G401 (cell line): ENCODE data around the gene ARHGAP8. TPM values are rescaled to one million over a fixed set of nuclear protein-coding genes. Genes with fewer than 3 reads are reported as not detected.
"Not testable (repeated sequence)": the region's sequence is repeated elsewhere in the genome, so short reads cannot be mapped to it uniquely, and the experiment has no call there.

Experiments
- DNase-seq: peaks from one replicate; pipeline ENCODE4 v3.0.0-alpha.2; 2015; ENCODE audit warnings: low spot score
- in situ Hi-C: cut with HindIII; loops from 2 replicates; pipeline ENCODE4 v1.10.0; 2016; ENCODE audit warnings: low sequenced_read_pairs, mixed read lengths
- total RNA-seq: library from RNA; depleted of rRNA; stranded (reverse); fragments of >200 nt; shearing (Covaris generic); gene quantifications from 2 replicates; pipeline ENCODE4 v1.2.3, GENCODE V29; 2014

Gene ARHGAP8
- total RNA-seq, 1 experiment from 2014 or later: 15.7 TPM

DNA sequence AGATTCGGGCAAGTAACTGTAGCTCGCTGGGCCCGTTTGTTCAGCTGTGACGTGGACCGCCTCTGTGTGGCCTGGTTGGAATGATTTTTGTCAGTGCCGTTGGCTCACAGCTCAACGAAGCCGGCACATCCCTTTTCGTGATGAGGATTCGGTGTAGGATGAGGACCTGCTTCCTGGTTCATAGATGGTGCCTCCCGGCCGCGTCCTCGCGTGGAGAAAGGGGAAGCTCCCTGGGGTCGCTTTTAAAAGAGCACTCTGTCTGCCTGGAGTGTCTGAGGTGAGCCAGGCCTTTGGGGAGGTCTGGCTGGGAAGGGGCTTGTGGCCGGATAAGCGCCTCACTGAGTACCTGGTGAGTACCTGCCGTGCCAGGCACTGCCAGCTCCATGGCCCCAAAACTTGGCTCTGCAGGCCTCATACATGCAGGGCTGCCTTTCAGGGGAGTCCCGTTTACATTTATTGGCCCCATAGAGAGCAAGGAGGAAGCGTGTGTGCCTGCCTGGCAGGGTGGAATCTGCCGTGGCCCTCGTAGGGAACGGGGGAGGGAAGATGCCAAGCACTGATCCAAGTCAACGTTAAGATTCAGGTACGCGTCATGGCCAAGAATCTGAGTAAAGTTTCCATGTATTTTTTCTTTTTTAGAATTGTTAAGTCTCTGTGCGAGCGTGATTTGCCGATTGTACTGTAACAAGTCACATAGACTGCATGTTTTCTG lies 88.4 kb downstream of the ARHGAP8 start:
- DNase-seq: no peak
- in situ Hi-C loops: no loop called here

DNA sequence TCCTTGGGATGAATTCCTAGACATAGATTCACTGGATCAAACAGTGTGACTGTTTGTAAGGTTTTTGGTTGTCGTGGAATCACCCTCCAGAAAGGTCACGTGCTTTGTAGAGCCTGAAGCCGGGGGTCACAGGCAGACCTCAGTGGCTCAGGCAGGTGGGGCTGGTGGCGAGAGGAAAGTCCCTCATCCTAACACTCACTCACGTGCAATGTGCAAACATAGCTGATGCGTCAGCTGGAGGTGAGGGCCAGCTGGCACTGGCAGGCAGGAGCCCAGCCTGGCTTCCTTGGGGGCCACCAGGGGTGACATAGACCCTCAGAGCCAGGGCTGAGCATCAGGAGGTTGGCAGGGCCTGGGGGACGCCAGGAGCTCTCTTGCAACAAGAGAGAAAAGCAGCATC lies 90.0 kb downstream of the ARHGAP8 start:
- DNase-seq: no peak
- in situ Hi-C loops: no loop called here

DNA sequence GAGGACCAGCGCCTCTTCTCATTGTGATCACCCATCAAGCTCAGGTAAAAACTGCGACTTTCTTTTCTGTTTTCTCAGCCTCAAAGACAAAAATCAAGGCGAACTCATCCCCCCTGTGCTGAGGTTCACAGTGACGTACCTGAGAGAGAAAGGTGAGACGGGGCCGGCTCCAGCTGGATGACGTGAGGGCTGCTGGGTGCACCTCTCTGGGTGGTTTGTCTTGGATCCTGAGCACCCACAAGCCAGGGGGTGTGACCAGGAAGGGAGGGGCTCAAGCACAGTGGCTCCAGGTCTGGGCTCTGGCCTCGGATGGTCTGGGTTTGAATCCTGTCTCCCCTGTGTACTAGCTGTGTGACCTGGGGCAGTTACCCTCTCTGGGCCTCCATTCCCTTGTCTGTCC lies 92.8 kb downstream of the ARHGAP8 start:
- DNase-seq: no peak
- in situ Hi-C loops: no loop called here

DNA sequence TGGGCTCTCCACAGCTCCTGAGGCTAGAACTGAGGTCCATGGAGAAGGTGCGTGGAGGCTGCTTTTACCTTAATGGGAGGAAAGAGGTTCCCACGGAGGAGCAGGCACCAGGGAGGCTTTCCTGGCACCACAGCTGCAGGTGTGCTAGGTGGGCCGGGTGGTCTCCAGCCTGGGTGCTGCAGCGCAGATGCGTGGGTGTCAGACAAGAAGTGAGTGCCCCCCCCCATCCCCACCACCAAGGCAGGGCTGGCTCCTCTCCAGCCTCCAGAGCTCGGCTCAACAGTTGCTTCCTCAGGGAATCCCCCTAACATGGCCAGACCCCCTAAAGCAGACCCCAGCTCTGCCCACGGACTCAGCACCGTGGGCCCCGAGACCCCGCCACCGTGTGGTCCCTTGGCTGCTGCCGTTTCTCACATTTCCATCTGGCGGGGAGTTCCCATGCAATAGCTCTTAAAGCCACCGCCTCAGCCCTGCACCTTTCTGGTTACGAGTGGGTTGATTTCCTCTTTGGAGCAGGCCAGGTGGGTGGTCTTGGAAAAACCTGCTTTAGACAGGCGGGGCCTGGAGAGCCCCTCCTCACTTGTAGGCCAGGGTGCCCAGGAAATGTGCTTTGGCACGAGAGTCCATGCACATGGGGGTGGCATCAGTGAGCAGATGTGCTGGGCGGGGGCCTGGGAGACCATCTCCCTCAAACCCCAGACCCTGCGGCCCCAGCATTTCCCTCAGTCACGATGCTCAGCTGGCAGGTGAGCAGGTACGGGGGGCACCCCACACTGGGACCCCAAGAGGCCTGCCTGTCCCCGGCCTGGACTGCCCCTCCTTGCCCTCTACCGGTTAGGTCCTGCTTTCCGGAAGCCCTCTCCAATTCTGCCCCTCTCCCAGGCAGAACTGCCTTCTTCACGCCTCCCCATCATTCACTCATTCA lies 93.7 kb downstream of the ARHGAP8 start:
- in situ Hi-C loops: no loop called here
- no peak for DNase-seq

DNA sequence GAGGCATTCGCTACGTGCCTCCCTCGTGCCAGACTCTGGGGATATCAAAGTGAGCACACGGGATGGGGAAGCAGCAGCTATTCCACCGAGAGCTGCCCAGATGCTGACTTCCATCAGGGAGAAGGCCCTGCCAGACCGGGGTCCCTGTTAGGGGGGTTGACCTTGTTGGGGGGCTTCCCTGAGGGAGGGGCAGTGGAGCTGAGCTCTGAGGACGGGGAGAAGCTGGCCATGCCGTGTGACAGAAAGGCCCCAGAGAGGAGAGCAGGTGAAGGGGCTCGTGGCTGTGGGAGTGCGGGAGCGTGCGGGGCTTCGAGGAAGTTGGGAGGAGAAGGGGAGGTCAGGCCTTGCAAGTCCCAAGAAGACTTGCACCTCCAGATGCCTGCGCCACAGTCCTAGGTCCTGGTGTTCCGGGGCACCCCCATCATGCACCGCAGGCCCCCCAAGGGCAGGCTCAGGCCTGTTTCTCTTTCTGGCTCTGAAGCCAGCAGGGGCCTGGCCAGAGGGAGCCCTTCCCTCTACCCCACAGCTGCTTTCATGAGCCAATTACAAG lies 94.4 kb downstream of the ARHGAP8 start:
- no peak for DNase-seq
- in situ Hi-C loops: no loop called here

DNA sequence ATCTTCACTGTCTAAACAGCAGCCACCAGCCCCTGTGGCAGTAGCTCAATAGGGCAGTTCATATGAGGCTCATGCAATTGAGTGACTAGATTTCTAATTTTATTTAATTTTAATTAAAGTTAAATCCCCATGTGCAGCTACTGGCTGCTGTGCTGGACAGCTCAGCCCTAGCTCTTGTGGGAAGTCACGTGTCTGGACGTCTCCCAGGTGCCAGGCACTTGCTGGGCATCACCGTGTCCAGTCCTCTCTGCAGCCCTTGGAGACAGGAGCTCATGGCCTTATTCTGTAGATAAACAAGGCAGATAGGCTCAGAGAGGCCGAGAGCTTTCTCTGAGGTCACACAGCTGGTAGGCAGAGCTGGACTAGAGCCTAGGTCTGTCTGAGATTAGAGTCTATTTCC lies 95.0 kb downstream of the ARHGAP8 start:
- in situ Hi-C loops: no loop called here
- no peak for DNase-seq

DNA sequence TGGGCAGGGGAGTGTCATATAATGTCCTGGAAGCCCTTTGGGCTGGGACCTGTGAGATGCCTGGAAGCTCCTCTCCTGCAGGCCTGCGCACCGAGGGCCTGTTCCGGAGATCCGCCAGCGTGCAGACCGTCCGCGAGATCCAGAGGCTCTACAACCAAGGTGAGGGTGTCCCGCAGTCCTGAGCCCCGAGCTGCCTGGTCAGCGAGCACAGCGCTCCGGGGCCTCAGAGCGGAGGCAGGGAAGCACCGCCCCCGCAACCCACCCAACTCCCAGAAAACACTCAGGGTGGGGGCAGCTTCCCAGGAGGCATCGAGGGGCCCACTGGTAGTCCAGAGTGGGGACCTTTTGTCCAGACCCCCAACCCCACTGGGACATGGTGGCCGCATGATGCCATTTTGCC lies 95.5 kb downstream of the ARHGAP8 start:
- no peak for DNase-seq
- in situ Hi-C loops: no loop called here

DNA sequence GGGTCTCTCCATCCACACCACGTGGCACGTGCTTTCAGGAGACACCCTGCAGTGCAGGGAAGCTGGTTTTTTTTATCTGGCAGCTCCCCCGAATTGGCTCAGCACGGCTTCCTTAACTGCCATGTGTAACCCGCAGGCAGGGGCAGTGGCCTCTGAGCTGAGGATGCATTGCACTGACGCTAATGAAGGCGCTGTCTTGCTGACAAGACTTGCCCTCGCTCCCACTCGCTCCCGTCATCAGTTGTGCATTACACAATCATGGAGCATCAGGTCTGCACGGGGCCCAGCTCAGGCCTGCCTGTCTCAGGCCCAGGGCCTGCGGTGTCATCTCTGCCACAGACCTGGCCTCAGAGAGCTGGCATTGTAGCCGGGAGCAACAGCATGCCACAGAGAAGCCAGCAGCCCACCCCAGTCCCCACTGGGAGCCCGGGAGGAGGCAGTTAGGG lies 95.9 kb downstream of the ARHGAP8 start:
- in situ Hi-C loops: no loop called here
- no peak for DNase-seq

DNA sequence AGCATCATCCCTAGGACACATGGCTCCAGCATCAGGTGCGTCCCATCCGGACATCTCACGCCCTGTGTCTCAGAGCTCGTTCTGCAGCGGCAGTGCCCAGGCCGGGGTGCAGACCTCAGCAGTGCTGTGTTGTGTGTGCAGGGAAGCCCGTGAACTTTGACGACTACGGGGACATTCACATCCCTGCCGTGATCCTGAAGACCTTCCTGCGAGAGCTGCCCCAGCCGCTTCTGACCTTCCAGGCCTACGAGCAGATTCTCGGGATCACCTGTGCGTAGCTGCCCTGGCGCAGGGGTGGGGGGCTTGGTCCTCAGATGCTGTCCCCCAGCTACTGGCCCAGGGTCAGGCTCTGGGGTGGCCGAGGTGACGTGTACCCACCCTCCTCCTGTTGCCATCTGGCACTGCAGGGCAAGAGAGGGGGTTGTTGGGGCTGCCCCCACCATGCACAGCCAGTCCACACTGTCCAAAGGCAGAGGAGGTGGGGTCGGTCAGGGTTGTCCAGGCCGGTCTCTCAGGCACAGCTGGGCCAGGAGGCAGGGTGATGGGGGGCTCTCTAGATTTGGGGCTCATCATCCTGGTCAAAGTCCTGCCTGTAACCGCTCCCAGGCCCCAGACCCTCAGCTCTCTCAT lies 96.5 kb downstream of the ARHGAP8 start:
- in situ Hi-C loops: no loop called here
- no peak for DNase-seq

DNA sequence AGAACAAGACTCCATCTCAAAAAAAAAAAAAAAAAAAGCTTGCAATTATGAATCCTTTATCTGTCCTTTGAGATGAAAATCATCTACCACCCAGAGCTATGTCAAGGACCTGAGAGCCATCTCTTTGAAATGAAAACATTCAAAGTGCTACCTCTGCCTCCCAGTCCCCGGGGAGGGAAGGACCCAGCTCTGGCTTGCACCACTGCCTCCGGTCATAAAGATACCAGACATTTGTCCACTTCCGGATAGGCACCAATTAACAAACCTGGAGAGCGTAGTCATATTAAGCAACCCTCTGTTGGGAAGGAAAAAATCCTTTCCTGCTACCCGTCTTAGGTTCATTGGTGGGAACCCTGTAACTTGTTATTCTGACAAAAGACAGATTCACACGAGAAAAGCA lies 98.6 kb downstream of the ARHGAP8 start:
- DNase-seq: no peak
- in situ Hi-C loops: no loop called here

DNA sequence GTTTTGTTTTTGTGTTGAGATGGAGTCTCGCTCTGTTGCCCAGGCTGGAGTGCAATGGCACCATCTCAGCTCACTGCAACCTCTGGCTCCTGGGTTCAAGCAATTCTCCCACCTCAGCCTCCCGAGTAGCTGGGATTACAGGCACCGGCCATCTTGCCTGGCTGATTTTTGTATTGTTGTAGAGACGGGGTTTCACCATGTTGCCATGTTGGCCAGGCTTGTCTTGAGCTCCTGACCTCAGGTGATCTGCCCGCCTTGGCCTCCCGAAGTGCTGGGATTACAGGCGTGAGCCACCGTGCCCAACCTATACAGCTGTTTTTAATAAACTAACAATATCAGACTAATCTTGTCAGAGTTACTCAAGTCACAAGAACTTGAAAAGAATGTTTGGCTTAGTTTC lies 102.3 kb downstream of the ARHGAP8 start:
- in situ Hi-C loops, DNase-seq: not testable (repeated sequence)

DNA sequence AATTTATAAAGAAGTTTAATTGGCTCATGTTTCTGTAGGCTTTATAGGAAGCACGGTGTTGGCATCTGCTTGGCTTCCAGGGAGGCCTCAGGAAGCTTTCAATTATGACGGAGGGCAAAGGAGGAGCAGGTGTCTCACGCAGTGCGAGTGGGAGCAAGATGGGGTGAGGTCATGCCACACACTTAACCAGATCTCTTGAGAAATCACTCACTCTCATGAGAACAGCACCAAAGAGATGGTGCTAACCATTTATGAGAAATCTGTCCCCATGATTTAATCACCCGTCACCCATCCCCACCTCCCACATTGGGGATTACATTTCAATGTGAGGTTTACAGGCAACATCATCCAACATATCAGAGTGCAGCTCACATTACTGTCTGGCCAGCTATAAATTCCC lies 103.5 kb downstream of the ARHGAP8 start:
- in situ Hi-C loops: no loop called here
- DNase-seq: no peak

DNA sequence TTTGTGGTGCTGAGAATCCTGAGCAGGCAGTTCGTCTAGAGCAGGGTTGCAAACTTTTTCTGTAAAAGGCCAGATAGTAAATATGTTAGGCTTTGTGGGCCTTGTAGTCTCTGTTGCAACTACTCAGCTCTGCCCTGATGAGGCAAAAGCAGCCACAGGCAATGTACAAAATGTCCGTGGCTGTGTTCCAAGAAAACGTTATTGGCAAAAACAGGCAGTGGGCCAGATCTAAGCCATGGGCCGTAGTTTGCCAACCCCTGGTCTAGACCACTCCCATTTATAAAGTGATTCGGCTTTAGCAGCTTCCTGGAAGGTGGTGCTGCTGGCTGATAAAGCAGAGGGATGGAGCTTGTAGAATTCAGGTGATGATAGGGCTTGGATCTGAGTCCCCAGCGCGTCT lies 106.4 kb downstream of the ARHGAP8 start:
- in situ Hi-C loops, DNase-seq: not testable (repeated sequence)

DNA sequence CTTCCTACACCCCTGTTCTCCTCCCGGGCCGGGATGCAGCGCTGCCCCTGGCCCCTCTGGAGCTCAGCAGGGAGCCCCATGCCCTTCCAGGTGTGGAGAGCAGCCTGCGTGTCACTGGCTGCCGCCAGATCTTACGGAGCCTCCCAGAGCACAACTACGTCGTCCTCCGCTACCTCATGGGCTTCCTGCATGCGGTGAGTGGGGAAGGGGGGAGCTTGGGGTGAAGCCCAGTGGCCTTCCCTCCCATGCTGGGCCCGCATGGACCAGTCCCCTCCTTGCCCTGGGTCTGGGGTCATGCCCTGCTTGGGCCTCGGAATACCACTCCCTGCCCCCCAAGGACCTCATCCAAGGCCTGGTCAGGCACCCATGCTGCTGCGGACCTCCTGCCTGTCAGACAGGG lies 107.3 kb downstream of the ARHGAP8 start:
- in situ Hi-C loops: no loop called here
- no peak for DNase-seq

DNA sequence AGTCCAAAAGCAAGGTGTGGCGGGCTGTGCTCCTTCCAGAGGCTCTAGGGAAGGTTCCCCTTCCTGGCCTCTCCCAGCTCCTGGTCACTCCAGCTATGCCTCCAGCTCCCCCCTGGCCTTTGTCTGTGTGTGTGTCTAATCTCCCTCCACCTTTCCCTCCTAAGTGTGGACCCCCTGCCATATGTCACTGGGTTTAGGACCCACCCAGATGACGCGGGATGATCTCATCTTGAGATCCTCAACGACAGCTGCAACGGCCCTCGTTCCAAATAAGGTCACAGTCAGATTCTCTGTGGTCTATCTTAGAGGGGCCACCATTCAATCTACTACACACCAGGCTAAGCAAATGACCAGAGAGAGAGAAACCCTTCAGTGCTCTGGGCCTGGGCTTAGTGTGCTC lies 107.9 kb downstream of the ARHGAP8 start:
- in situ Hi-C loops: no loop called here
- no peak for DNase-seq

DNA sequence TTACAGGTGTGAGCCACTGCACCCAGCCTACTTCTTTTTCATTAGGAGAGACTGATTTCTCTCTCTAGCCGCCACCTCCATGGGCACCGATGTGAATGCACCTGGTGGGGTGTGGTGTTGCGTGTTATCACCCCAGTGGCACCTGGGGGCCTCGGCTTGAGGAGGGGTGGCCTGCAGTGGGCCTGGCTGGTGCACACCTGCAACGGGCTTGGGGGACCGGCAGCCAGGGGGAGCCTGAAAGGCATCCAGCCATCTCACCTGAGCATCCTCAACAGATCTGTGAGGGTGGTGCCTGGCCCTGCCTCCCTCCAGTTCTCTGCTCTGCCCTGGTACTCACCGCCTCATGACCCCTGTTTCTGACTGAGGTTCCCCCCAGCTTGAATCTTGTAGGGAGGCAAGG lies 108.9 kb downstream of the ARHGAP8 start:
- in situ Hi-C loops: no loop called here
- no peak for DNase-seq

DNA sequence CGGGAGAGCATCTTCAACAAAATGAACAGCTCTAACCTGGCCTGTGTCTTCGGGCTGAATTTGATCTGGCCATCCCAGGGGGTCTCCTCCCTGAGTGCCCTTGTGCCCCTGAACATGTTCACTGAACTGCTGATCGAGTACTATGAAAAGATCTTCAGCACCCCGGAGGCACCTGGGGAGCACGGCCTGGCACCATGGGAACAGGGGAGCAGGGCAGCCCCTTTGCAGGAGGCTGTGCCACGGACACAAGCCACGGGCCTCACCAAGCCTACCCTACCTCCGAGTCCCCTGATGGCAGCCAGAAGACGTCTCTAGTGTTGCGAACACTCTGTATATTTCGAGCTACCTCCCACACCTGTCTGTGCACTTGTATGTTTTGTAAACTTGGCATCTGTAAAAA lies 109.9 kb downstream of the ARHGAP8 start:
- no peak for DNase-seq
- in situ Hi-C loops: no loop called here

DNA sequence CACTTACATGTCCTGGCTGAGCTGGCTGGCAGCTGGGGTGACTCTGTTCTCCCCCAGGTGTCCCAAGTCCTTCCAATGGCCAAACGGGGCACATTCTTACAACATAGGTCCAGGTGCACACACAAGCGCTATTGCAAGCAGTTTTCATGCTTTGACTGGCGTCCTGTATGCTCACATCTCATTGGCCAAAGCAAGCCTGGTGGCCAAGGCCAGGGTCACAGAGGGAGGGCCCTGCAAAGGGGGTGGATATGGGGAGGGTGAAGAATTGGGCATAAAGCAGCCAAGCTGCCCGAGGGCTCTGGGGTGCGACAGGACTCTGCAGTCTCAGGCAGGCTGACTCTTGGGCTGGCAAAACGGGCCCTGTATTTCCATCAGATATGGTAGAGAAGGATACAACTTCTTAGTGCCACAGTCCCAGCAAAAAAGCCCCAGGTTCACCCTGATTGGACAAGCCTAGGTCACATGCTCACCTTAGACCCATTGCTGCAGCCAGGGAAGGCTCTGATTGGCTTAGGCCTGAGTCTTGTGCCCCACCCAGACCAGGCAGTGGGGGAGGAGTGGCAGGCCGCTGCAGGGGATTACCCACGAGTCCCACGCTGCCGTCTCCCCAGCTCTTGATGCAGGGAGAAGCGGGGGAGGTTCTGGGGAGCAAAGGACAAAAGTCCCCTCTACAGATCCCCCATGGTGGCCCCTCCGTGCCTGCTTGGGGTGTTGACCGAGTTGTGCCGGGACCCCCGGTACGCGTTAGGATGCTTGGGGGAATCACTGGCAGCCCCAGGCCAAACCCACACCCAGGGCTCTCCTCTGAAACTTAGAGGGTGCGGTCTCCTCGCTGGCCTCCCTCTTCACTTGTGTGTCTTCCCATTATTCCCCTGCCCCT lies 110.8 kb downstream of the ARHGAP8 start:
- DNase-seq: no peak
- in situ Hi-C loops: no loop called here
